ENCODE results near the gene SAMD10. TPM values are rescaled to one million over a fixed set of nuclear protein-coding genes. Genes with fewer than 3 reads are reported as not detected.
A peak's percentile ranks its signal among the peaks of the same experiment; 100 is the strongest.

The SAMD10 gene
- polyA plus RNA-seq, 3 donors = 0.34 to 2.4 (median 0.67) TPM

GRCh38 chr20:64006490-64006889, 27.0 kb upstream of the SAMD10 start:
- H3K9ac ChIP-seq (ENCODE audit: insufficient read depth, low read length, poor library complexity, severe bottlenecking) = no peak overlapping the region
- peaks cover 0 to 4% (median 0%) of the 10 kb centered on the region in 3 donors for H3K27me3 Mint-ChIP-seq (ENCODE audit: low read depth in 3 of 3)
- no peak overlapping the region for H3K4me3 Mint-ChIP-seq
- H3K36me3 ChIP-seq (replicated peaks in 1 of 2; ENCODE audit: control insufficient read depth in 1 of 2, insufficient read depth in 2 of 2, low read length in 2 of 2) = peaks cover 74 to 98% of the 10 kb centered on the region in 2 donors
- TF ChIP-seq, protein P1, sequence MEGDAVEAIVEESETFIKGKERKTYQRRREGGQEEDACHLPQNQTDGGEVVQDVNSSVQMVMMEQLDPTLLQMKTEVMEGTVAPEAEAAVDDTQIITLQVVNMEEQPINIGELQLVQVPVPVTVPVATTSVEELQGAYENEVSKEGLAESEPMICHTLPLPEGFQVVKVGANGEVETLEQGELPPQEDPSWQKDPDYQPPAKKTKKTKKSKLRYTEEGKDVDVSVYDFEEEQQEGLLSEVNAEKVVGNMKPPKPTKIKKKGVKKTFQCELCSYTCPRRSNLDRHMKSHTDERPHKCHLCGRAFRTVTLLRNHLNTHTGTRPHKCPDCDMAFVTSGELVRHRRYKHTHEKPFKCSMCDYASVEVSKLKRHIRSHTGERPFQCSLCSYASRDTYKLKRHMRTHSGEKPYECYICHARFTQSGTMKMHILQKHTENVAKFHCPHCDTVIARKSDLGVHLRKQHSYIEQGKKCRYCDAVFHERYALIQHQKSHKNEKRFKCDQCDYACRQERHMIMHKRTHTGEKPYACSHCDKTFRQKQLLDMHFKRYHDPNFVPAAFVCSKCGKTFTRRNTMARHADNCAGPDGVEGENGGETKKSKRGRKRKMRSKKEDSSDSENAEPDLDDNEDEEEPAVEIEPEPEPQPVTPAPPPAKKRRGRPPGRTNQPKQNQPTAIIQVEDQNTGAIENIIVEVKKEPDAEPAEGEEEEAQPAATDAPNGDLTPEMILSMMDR (IDR thresholded peaks at IDR 0.05) = no peak
- no peaks in the 10 kb centered on the region for H3K4me1 Mint-ChIP-seq
- no peak overlapping the region for H3K27ac ChIP-seq (ENCODE audit: low read depth in 1 of 2, low read length in 2 of 2)
- 95% methylated on average over 10 of the region's 10 CpGs for WGBS (ENCODE audit: insufficient coverage)
- no peak overlapping the region for H3K4me3 ChIP-seq (replicated peaks in 1 of 3; ENCODE audit: low read depth in 2 of 3, low read length in 3 of 3)
- H2AFZ ChIP-seq (ENCODE audit: insufficient read depth, low read depth, low read length, poor library complexity, severe bottlenecking) = no peak overlapping the region
- H3K4me1 ChIP-seq (ENCODE audit: control insufficient read depth in 1 of 2, insufficient read depth in 2 of 2, low read length in 2 of 2) = no peaks in the 10 kb centered on the region
- H3K4me2 ChIP-seq (replicated peaks; ENCODE audit: extremely low read depth, low read length, poor library complexity, severe bottlenecking) = no peak overlapping the region
- no peaks in the 10 kb centered on the region for H3K79me2 ChIP-seq (ENCODE audit: insufficient read depth, low read length)
- no peaks in the 10 kb centered on the region for H3K27me3 ChIP-seq (ENCODE audit: control insufficient read depth in 2 of 2, insufficient read depth in 2 of 2, low read length in 2 of 2)
- H3K9me3 ChIP-seq (replicated peaks in 1 of 2; ENCODE audit: control insufficient read depth in 1 of 2, insufficient read depth in 1 of 2, low read length in 2 of 2) = peaks cover 0 to 7% of the 10 kb centered on the region in 2 donors
- H4K20me1 ChIP-seq (ENCODE audit: insufficient read depth, low read length) = peaks cover 42% of the 10 kb centered on the region
- no peak overlapping the region for H3K27ac Mint-ChIP-seq
- intact Hi-C loops (cut with micrococcal nuclease) = no loop called here
- peaks cover 7 to 18% (median 10%) of the 10 kb centered on the region in 7 donors for H3K9me3 Mint-ChIP-seq
- peaks cover 73 to 96% of the 10 kb centered on the region in 2 donors for H3K36me3 Mint-ChIP-seq
- no peak for DNase-seq

DNA sequence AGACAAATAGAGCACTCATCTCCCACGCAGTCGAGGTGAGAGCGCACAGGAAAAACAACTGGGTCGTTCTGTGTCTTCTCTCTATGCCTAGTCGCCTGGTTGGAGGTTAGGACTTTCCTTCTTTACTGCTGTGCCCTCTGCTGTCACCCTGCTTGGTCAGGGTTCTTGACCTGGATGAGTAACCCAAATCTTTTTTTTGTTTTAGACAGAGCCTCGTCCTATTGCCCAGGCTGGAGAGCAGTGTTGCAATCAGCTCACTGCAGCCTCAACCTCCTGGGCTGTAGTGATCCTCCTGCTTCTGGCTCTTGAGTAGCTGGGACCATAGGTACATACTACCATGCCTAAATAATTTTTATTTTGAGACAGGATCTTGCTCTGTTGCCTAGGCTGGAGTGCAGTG, 26.0 kb upstream of the SAMD10 start:
- H3K36me3 ChIP-seq (replicated peaks in 1 of 2; ENCODE audit: control insufficient read depth in 1 of 2, insufficient read depth in 2 of 2, low read length in 2 of 2) = peaks cover 73 to 98% of the 10 kb centered on the region in 2 donors
- no peak for DNase-seq
- Mint-ChIP-seq H3K4me1 (no peaks in the 10 kb centered on the region), H3K36me3 (peaks cover 70 to 96% of the 10 kb centered on the region in 2 donors), H3K4me3 (no peak overlapping the region), H3K27ac (peak overlapping the region in 1 of 7 donors; percentile 68), H3K9me3 (peaks cover 7 to 15% (median 10%) of the 10 kb centered on the region in 7 donors), H3K27me3 (ENCODE audit: low read depth in 3 of 3) (peaks cover 0 to 4% (median 0%) of the 10 kb centered on the region in 3 donors)
- TF ChIP-seq, protein P1 (IDR thresholded peaks at IDR 0.05) = no peak
- no peak overlapping the region for H2AFZ ChIP-seq (ENCODE audit: insufficient read depth, low read depth, low read length, poor library complexity, severe bottlenecking)
- H3K4me2 ChIP-seq (replicated peaks; ENCODE audit: extremely low read depth, low read length, poor library complexity, severe bottlenecking) = no peak overlapping the region
- H3K27me3 ChIP-seq (ENCODE audit: control insufficient read depth in 2 of 2, insufficient read depth in 2 of 2, low read length in 2 of 2) = no peaks in the 10 kb centered on the region
- H3K27ac ChIP-seq (ENCODE audit: low read depth in 1 of 2, low read length in 2 of 2) = no peak overlapping the region
- intact Hi-C loops (cut with micrococcal nuclease) = no loop called here
- no peak overlapping the region for H3K4me3 ChIP-seq (replicated peaks in 1 of 3; ENCODE audit: low read depth in 2 of 3, low read length in 3 of 3)
- peaks cover 0 to 7% of the 10 kb centered on the region in 2 donors for H3K9me3 ChIP-seq (replicated peaks in 1 of 2; ENCODE audit: control insufficient read depth in 1 of 2, insufficient read depth in 1 of 2, low read length in 2 of 2)
- WGBS (ENCODE audit: insufficient coverage) = 85% methylated on average over 3 of the region's 6 CpGs
- H3K79me2 ChIP-seq (ENCODE audit: insufficient read depth, low read length) = no peaks in the 10 kb centered on the region
- no peaks in the 10 kb centered on the region for H3K4me1 ChIP-seq (ENCODE audit: control insufficient read depth in 1 of 2, insufficient read depth in 2 of 2, low read length in 2 of 2)
- H4K20me1 ChIP-seq (ENCODE audit: insufficient read depth, low read length) = peaks cover 37% of the 10 kb centered on the region
- no peak overlapping the region for H3K9ac ChIP-seq (ENCODE audit: insufficient read depth, low read length, poor library complexity, severe bottlenecking)
